ENCODE results near the gene CCDC60.
A peak's percentile ranks its signal among the peaks of the same experiment; 100 is the strongest.

The CCDC60 gene

DNA sequence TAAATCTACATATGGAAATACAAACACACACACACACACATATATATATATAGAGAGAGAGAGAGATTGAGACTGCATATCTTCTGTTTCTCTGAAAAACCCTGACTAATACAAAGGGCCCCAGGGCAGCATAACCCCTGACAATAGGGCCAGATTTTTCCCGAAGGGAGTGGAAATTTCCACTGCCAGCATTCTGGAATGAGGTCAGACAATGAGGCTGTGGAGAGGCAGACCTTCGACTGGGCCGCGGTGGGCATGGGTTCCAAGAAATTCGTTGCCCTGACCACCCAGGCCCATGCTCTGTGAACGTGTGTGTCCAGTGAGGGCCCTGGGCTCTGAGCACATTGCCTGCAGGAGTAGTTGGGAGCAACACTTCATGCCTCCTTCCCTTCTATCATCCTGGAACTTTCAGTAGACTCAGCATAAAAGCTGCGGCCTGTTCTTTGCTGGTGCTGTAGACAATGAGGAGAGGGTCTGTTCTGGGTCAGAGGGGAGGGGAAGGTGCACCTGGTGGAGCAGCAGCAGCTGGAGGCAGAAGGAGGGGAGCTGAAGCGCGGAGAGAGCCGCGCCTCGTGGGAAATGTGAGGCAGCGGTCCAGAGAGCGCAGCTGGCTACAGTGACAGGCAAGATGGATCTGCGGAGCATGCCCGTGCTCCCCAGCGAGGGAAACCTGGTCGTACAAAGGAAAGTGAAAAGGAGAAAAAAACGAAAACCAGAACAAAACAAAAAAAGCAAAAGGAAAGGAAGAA lies 25.6 kb upstream of the CCDC60 start:
- no peaks in the 10 kb centered on the region for H3K36me3 ChIP-seq (ENCODE audit: control insufficient read depth, insufficient read depth, low read length)
- H3K27me3 ChIP-seq (ENCODE audit: control insufficient read depth, insufficient read depth, low read length): no peaks in the 10 kb centered on the region
- H3K4me1 ChIP-seq (ENCODE audit: control insufficient read depth, insufficient read depth, low read length): peaks cover 1% of the 10 kb centered on the region; the same call in 1 of the 2 replicates
- no CpG with 5 or more reads among the region's 19 CpGs for WGBS (ENCODE audit: insufficient coverage, insufficient read length)
- H3K27ac ChIP-seq (ENCODE audit: low read length): no peak overlapping the region
- no peaks in the 10 kb centered on the region for H3K9me3 ChIP-seq (ENCODE audit: control insufficient read depth, insufficient read depth, low read length)
- no peak overlapping the region for H3K4me3 ChIP-seq (ENCODE audit: low read length)
- no peak for DNase-seq (ENCODE audit: low read depth, low spot score)

DNA sequence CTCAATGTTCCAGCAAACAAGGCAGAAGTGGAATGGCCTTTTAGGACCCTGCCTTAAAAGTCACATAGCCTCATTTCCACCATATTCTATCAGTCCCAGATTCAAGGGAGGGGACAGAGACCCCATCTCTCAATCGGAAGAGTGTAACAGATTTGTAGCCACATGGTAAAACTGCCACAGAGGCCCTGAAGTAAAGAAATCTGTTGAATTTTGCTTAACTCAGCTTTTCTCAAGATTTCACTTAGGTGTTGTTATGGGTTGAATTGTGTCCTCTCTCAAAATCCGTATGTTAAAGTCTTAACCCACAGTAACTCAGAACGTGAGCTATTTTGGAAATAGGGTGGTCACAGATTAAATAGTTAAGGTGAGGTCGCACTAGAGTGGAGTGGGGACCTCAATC lies 22.7 kb upstream of the CCDC60 start:
- H3K36me3 ChIP-seq (ENCODE audit: control insufficient read depth, insufficient read depth, low read length): no peaks in the 10 kb centered on the region
- no peaks in the 10 kb centered on the region for H3K9me3 ChIP-seq (ENCODE audit: control insufficient read depth, insufficient read depth, low read length)
- WGBS (ENCODE audit: insufficient coverage, insufficient read length): no CpG with 5 or more reads among the region's 4 CpGs
- H3K4me1 ChIP-seq (ENCODE audit: control insufficient read depth, insufficient read depth, low read length): peaks cover 1% of the 10 kb centered on the region; the same call in 1 of the 2 replicates
- DNase-seq (ENCODE audit: low read depth, low spot score): no peak
- H3K27me3 ChIP-seq (ENCODE audit: control insufficient read depth, insufficient read depth, low read length): no peaks in the 10 kb centered on the region
- H3K4me3 ChIP-seq (ENCODE audit: low read length): no peak overlapping the region
- H3K27ac ChIP-seq (ENCODE audit: low read length): no peak overlapping the region

DNA sequence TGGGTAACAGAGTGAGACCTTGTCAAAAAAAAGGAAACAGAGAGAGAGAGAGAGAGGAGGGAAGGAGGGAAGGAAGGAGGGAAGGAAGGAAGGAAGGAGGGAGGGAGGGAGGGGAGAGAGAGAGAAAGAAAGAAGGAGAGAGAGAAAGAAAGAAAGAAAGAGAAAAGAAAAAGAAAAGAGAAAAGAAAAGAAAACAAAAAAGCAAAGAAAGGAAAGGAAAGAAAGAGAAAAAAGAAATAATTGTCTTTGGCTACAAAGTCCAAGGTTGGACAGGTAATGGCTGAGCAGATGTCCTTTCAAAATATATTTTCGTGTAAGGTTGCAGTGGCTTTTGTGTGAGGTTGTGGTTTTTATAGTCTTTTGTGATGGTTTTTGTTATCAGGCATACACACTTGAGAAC lies 21.6 kb upstream of the CCDC60 start:
- Histone ChIP-seq H3K36me3 (ENCODE audit: control insufficient read depth, insufficient read depth, low read length) (no peaks in the 10 kb centered on the region), H3K4me3 (ENCODE audit: low read length) (no peak overlapping the region), H3K27ac (ENCODE audit: low read length) (no peak overlapping the region), H3K4me1 (ENCODE audit: control insufficient read depth, insufficient read depth, low read length) (peaks cover 1% of the 10 kb centered on the region; the same call in 1 of the 2 replicates), H3K9me3 (ENCODE audit: control insufficient read depth, insufficient read depth, low read length) (no peaks in the 10 kb centered on the region), H3K27me3 (ENCODE audit: control insufficient read depth, insufficient read depth, low read length) (no peaks in the 10 kb centered on the region)
- no peak for DNase-seq (ENCODE audit: low read depth, low spot score)
- no CpG with 5 or more reads among the region's 1 CpG for WGBS (ENCODE audit: insufficient coverage, insufficient read length)

DNA sequence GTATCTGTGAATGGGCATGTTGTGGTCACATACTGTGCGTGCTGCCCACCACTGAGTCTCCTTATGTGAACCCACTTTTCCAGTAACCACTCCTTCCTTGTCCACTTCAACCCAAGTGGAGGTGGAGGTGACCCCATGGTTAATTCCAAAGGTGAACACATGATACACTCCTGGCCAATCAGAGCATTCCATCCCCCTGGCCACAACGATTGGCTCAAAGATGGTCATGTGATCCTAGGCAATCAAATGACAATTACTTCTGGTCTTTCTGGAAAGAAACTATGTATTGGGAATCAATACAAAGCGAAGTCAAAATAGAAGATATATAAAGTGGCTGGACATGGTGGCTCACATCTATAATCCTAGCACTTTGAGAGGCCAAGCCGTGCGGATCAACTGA lies 20.2 kb upstream of the CCDC60 start:
- Histone ChIP-seq H3K4me3 (ENCODE audit: low read length) (no peak overlapping the region), H3K36me3 (ENCODE audit: control insufficient read depth, insufficient read depth, low read length) (no peaks in the 10 kb centered on the region), H3K4me1 (ENCODE audit: control insufficient read depth, insufficient read depth, low read length) (0 out of 2 replicates have a peak, but pooled peaks cover 2% of the 10 kb centered on the region), H3K27me3 (ENCODE audit: control insufficient read depth, insufficient read depth, low read length) (no peaks in the 10 kb centered on the region), H3K9me3 (ENCODE audit: control insufficient read depth, insufficient read depth, low read length) (no peaks in the 10 kb centered on the region), H3K27ac (ENCODE audit: low read length) (no peak overlapping the region)
- WGBS (ENCODE audit: insufficient coverage, insufficient read length): no CpG with 5 or more reads among the region's 5 CpGs
- no peak for DNase-seq (ENCODE audit: low read depth, low spot score)

- H3K36me3 ChIP-seq (ENCODE audit: control insufficient read depth, insufficient read depth, low read length): no peaks in the 10 kb centered on the region
- WGBS (ENCODE audit: insufficient coverage, insufficient read length): no CpG with 5 or more reads among the region's 2 CpGs
- no peaks in the 10 kb centered on the region for H3K27me3 ChIP-seq (ENCODE audit: control insufficient read depth, insufficient read depth, low read length)
These were observed 14.9 kb upstream of the CCDC60 start for GRCh38 chr12:119319638-119320037.

GRCh38 chr12:119320678-119321077 lies 13.9 kb upstream of the CCDC60 start:
- H3K36me3 ChIP-seq (ENCODE audit: control insufficient read depth, insufficient read depth, low read length): no peaks in the 10 kb centered on the region
- 0 out of 2 replicates have a peak, but pooled peaks cover 2% of the 10 kb centered on the region for H3K4me1 ChIP-seq (ENCODE audit: control insufficient read depth, insufficient read depth, low read length)
- H3K27me3 ChIP-seq (ENCODE audit: control insufficient read depth, insufficient read depth, low read length): no peaks in the 10 kb centered on the region
- no peaks in the 10 kb centered on the region for H3K9me3 ChIP-seq (ENCODE audit: control insufficient read depth, insufficient read depth, low read length)
- no peak overlapping the region for H3K4me3 ChIP-seq (ENCODE audit: low read length)
- no peak for DNase-seq (ENCODE audit: low read depth, low spot score)
- H3K27ac ChIP-seq (ENCODE audit: low read length): no peak overlapping the region
- no CpG with 5 or more reads among the region's 2 CpGs for whole genome bisulfite sequencing (ENCODE audit: insufficient coverage, insufficient read length)

More at GRCh38 chr12:119319638-119320037, 14.9 kb upstream of the CCDC60 start:
- Histone ChIP-seq H3K4me3 (ENCODE audit: low read length) (no peak overlapping the region), H3K9me3 (ENCODE audit: control insufficient read depth, insufficient read depth, low read length) (no peaks in the 10 kb centered on the region), H3K4me1 (ENCODE audit: control insufficient read depth, insufficient read depth, low read length) (0 out of 2 replicates have a peak, but pooled peaks cover 2% of the 10 kb centered on the region), H3K27ac (ENCODE audit: low read length) (no peak overlapping the region)
- no peak for DNase-seq (ENCODE audit: low read depth, low spot score)

GRCh38 chr12:119322301-119322723 lies 12.2 kb upstream of the CCDC60 start:
- H3K36me3 ChIP-seq (ENCODE audit: control insufficient read depth, insufficient read depth, low read length): no peaks in the 10 kb centered on the region
- no peaks in the 10 kb centered on the region for H3K9me3 ChIP-seq (ENCODE audit: control insufficient read depth, insufficient read depth, low read length)
- no peak overlapping the region for H3K27ac ChIP-seq (ENCODE audit: low read length)
- H3K27me3 ChIP-seq (ENCODE audit: control insufficient read depth, insufficient read depth, low read length): no peaks in the 10 kb centered on the region
- no peak for DNase-seq (ENCODE audit: low read depth, low spot score)
- no peak overlapping the region for H3K4me3 ChIP-seq (ENCODE audit: low read length)
- 0 out of 2 replicates have a peak, but pooled peaks cover 2% of the 10 kb centered on the region for H3K4me1 ChIP-seq (ENCODE audit: control insufficient read depth, insufficient read depth, low read length)
- no CpG with 5 or more reads among the region's 7 CpGs for WGBS (ENCODE audit: insufficient coverage, insufficient read length)

DNA sequence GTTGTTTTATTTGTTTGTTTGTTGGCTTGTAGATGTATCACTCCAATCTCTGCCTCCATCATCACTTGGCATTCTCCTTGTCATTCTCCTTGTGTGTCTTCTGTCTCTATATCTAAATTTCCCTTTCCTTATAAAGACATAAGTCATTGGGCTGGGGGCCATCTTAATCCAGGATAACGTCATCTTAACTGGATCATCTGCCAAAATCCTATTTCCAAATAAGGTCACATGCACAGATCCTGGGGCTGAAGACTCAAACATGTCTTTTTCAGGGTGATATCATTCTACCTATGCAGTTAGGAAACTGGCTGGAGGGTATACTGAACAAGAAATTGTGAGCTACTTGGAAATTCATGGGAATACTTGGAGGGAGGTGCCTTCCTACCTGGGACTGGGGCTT lies 8.7 kb upstream of the CCDC60 start:
- no peak for DNase-seq (ENCODE audit: low read depth, low spot score)
- Histone ChIP-seq H3K4me3 (ENCODE audit: low read length) (no peak overlapping the region), H3K27me3 (ENCODE audit: control insufficient read depth, insufficient read depth, low read length) (no peaks in the 10 kb centered on the region), H3K27ac (ENCODE audit: low read length) (no peak overlapping the region), H3K4me1 (ENCODE audit: control insufficient read depth, insufficient read depth, low read length) (no peaks in the 10 kb centered on the region), H3K9me3 (ENCODE audit: control insufficient read depth, insufficient read depth, low read length) (no peaks in the 10 kb centered on the region), H3K36me3 (ENCODE audit: control insufficient read depth, insufficient read depth, low read length) (no peaks in the 10 kb centered on the region)
- WGBS (ENCODE audit: insufficient coverage, insufficient read length): no CpG with 5 or more reads among the region's 1 CpG

DNA sequence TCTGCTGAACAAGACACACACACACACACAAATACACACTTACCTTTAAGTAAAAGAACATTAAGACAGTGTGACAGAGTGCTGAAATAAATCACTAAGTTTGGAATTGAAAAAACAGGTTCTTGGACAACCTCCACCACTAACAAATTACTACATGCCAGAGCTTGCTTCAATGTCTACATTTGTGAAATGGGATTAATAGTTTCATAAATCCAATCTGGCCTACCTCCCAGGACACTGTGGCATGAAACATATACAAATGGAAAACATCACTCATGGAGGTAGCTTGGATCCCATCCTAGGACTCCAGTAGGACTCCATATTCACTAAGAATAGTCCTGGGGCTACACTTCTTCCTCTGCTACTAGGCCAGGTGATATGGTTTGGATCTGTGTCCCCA lies 8.2 kb upstream of the CCDC60 start:
- H3K27ac ChIP-seq (ENCODE audit: low read length): no peak overlapping the region
- no peak for DNase-seq (ENCODE audit: low read depth, low spot score)
- no peak overlapping the region for H3K4me3 ChIP-seq (ENCODE audit: low read length)
- no peaks in the 10 kb centered on the region for H3K36me3 ChIP-seq (ENCODE audit: control insufficient read depth, insufficient read depth, low read length)
- no peaks in the 10 kb centered on the region for H3K9me3 ChIP-seq (ENCODE audit: control insufficient read depth, insufficient read depth, low read length)
- H3K27me3 ChIP-seq (ENCODE audit: control insufficient read depth, insufficient read depth, low read length): no peaks in the 10 kb centered on the region
- H3K4me1 ChIP-seq (ENCODE audit: control insufficient read depth, insufficient read depth, low read length): no peaks in the 10 kb centered on the region

- no peak overlapping the region for H3K4me3 ChIP-seq (ENCODE audit: low read length)
- no peaks in the 10 kb centered on the region for H3K36me3 ChIP-seq (ENCODE audit: control insufficient read depth, insufficient read depth, low read length)
- no peaks in the 10 kb centered on the region for H3K9me3 ChIP-seq (ENCODE audit: control insufficient read depth, insufficient read depth, low read length)
- no peaks in the 10 kb centered on the region for H3K27me3 ChIP-seq (ENCODE audit: control insufficient read depth, insufficient read depth, low read length)
- no peaks in the 10 kb centered on the region for H3K4me1 ChIP-seq (ENCODE audit: control insufficient read depth, insufficient read depth, low read length)
- DNase-seq (ENCODE audit: low read depth, low spot score): no peak
- no peak overlapping the region for H3K27ac ChIP-seq (ENCODE audit: low read length)
- no CpG with 5 or more reads among the region's 6 CpGs for WGBS (ENCODE audit: insufficient coverage, insufficient read length)
These were observed 7.1 kb upstream of the CCDC60 start for GRCh38 chr12:119327471-119327870.

- Histone ChIP-seq H3K36me3 (ENCODE audit: control insufficient read depth, insufficient read depth, low read length) (no peaks in the 10 kb centered on the region), H3K4me1 (ENCODE audit: control insufficient read depth, insufficient read depth, low read length) (no peaks in the 10 kb centered on the region), H3K4me3 (ENCODE audit: low read length) (no peak overlapping the region), H3K9me3 (ENCODE audit: control insufficient read depth, insufficient read depth, low read length) (no peaks in the 10 kb centered on the region), H3K27ac (ENCODE audit: low read length) (no peak overlapping the region), H3K27me3 (ENCODE audit: control insufficient read depth, insufficient read depth, low read length) (no peaks in the 10 kb centered on the region)
- peak; percentile 54 for DNase-seq (ENCODE audit: low read depth, low spot score)
- whole genome bisulfite sequencing (ENCODE audit: insufficient coverage, insufficient read length): no CpG with 5 or more reads among the region's 3 CpGs
These were observed 6.4 kb upstream of the CCDC60 start for GRCh38 chr12:119328111-119328510.

Measured in iPS DF 6.9 (cell line).